Germinal center (tissue), 1 donor: ENCODE data around the gene RTN1.

Experiments used
- DNase-seq: peaks from one replicate; pipeline ENCODE4 v3.0.0; 2012; ENCODE audit warnings: mixed read lengths, low spot score

The RTN1 gene

DNA sequence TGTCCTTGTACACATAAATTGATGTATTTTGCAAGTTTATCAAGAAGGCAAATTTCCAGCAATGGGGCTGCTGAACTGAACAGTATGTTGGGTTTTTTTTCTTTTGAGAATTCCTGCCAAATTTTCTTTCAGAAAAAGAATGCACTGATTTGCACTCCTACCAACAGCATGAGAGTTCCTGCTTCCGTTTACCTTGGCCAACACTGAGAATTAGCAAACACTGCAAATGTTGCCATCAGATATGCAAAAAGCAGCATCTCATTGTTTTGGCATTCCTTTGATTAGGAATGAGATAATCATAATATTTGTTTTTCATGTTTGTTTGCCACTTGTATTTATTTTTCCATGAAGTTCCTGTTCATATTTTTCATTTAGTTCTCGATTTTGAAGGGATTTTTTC is 82.4 kb downstream of the RTN1 start:
- no peak for DNase-seq

GRCh38 chr14:59787045-59787674 is 83.4 kb downstream of the RTN1 start:
- no peak for DNase-seq

- no peak for DNase-seq
Observed at GRCh38 chr14:59785629-59786028, 84.9 kb downstream of the RTN1 start.

- no peak for DNase-seq
Observed at GRCh38 chr14:59782760-59783159, 87.8 kb downstream of the RTN1 start.

- DNase-seq: no peak
Observed at GRCh38 chr14:59777006-59777579, 93.5 kb downstream of the RTN1 start.

- no peak for DNase-seq
Observed at GRCh38 chr14:59776468-59776867, 94.1 kb downstream of the RTN1 start.

GRCh38 chr14:59772233-59772632 is 98.3 kb downstream of the RTN1 start:
- no peak for DNase-seq

DNA sequence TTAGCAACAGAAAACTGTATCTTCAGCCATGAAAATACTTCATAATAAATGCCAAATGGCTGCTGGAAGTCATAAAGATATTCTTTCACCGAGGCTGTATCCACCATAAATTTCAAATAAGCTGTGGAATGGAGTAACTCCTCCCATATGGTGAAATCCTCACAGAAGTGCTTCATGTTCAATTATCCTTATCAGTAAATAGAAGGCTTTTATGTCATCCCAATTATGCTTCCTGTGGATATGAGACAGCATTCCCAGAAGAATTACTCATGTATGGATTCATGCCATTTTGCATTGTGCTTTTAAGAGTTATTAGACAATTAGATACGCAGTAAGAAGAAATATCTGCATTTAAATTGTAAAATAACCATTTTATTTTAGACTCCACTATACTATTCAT is 99.0 kb downstream of the RTN1 start:
- DNase-seq: no peak

GRCh38 chr14:59769586-59769985 is 101.0 kb downstream of the RTN1 start:
- no peak for DNase-seq

DNA sequence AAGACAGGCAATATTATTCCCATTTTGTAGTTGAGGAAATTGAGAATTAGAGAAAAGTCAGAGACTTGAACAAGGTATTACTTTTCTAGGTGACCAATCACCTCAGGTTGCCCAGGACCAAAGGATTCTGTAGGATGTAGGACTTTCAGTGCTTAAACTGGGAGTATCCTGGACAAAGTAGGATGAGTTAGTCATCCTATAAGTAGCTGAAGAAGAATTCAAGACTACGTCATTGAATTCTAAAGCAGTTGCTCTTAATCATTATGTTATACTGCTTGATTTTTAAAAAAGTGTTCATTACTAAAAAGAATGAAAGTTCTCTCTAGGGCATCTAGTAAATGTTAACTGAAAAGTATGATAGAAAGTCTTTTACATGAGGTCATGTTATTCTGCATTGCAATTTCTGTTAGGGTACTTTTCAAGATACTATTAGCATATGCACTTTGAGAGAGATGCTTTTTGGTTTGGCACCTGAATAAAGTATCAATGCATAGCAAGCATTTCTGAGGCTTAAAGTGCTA is 101.7 kb downstream of the RTN1 start:
- DNase-seq: no peak

DNA sequence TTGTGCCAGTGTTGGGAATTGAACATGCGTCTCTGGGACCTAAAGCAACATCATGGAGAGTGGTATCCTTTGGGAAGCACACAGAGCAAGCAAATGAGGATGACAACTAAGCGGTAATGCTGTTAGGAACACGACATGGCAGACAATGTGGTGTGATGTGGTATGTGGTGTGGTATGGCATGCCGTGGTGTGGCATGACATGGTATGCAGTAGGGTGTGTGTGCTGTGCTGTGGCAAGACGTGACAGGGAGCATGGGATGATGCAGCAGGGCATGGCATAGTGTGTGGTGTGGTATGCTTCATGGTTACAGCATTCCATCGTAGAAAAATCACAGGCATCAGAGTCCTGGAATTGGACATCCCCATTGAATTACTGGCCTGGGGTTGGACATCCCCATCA is 108.7 kb downstream of the RTN1 start:
- DNase-seq: no peak

- no peak for DNase-seq
Observed at GRCh38 chr14:59755409-59756135, 115.0 kb downstream of the RTN1 start.

GRCh38 chr14:59754256-59754655 is 116.3 kb downstream of the RTN1 start:
- DNase-seq: no peak

GRCh38 chr14:59753512-59753911 is 117.1 kb downstream of the RTN1 start:
- no peak for DNase-seq

- no peak for DNase-seq
Observed at GRCh38 chr14:59751578-59751977, 119.0 kb downstream of the RTN1 start.

DNA sequence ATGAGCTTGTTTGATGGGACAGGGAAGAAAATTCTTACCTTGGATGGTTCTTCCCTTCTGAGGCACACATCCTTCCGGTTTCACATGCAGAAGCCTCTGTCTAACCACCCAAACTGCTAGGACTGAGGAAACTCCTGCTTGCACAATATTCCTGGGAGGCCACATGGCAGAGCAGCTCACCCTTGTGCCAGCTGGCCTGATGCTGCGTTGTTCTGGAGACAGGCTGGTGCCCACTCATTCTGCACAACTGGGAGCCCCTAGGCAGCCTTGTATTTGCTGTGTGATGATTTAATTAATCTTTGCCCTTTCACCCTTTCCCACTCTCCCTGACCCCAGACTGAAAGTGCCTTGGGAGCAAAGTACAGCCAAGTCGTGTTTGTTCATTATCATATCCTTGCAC is 130.8 kb downstream of the RTN1 start:
- no peak for DNase-seq

GRCh38 chr14:59728304-59728703 is 142.3 kb downstream of the RTN1 start:
- DNase-seq: no peak

DNA sequence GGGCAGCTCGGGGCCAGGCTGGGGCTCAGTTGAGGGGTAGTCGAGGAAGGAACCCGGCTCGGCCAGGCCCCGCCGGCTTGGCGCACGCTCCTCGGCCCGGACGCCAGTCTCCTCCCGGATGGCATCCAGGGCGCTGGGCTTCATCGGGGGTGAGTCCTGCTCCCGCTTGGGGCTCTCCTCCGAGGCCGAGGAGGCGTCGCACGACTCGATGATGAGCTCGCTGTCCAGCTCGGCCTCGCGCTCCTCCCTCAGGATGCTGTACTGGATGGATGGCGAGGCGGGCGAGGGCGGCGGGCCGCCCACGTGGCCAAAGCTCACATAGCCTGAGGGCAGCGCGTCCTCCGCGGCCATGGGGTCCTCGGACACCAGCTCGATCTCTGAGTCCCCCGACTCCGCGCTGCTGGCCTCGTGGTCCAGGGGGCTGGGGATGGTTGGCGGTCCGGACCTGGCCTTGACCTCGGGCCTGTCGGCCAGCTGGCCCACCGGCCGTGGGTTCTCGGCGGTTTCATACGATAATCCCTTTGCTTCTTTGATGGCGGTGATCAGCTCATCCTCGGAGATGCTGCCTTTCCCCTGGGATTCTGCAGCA is 143.4 kb downstream of the RTN1 start:
- DNase-seq: no peak

DNA sequence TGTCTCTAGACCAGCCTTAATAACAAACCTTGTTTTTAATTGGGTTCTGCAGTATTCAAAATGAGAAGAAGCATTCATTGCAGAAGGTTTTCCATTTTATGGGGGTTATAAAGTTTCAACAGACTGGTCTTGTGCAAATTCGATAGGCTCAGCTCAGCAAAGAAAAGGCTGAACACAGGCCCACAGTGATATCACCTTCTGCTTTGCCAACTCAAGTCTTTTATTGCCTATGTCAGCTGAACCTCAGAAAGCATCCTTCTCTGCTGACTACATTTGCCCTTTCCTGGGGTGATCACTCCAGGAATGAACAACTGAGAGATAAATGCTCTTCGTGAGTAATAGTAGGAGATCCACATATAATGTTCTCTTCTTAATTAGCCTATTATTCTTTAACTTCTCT is 159.5 kb downstream of the RTN1 start:
- no peak for DNase-seq

DNA sequence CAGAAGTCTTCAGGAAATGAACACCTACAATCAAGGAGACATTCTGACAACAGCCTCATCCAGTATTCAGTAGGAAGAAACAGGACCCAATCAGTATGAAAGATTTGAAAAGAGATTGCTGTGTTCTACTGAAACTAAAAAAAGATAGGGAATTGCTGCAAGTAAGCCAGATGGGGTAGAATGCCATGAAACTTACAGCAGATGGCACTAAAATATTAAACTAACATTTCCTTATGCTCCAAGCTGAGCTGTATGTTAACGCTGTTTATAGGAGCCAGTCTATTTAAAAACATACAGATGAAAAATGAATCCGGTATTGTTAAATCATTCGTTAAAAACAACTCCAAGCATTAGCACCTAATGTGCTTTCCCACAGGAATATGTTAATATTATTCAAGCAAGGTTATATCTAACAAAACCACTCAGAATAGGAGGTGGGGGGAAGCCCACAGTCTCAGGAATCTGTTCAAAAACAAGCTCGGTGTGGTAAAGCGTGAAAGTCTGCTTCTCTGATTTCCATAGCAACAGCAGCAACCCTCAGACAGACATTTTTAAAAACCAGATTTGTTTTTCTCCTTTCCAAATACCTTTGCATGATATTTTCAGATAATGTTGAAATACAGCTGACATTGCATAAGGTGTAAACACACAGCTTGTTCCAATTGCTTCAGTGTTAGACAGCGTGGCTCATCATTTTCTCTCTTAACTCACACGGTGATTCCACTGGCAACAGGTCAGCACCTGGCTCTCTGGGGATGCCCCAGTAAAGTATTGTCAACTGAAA is 162.6 kb downstream of the RTN1 start:
- DNase-seq: no peak

- no peak for DNase-seq
Observed at GRCh38 chr14:59705866-59706265, 164.7 kb downstream of the RTN1 start.

GRCh38 chr14:59705245-59705644 is 165.3 kb downstream of the RTN1 start:
- DNase-seq: no peak
